Right cardiac atrium (tissue), 5 donors: ENCODE data around the gene GREB1. TPM values are rescaled to one million over a fixed set of nuclear protein-coding genes. Genes with fewer than 3 reads are reported as not detected.
A peak's percentile ranks its signal among the peaks of the same experiment; 100 is the strongest.

Experiments used
- ATAC-seq, 2 donors: fragments of 200-7000 bp; cut with Tn5 transposase; one replicate each; pipeline versions ENCODE4 v1.8.0 to v1.9.1; 2020; ENCODE audit warnings: moderate library complexity in 2 of 2, mild to moderate bottlenecking in 1 of 2
- DNase-seq, 3 donors: peaks; one replicate each; pipeline ENCODE4 v3.0.0-alpha.2; 2020
- H3K27ac ChIP-seq: one replicate; pipeline ENCODE4 v1.5.1; 2013; ENCODE audit warnings: mild to moderate bottlenecking, low read length, control low read depth, moderate library complexity
- H3K27me3 ChIP-seq: one replicate; pipeline ENCODE4 v1.6.1; 2013; ENCODE audit not compliant: control insufficient read depth, insufficient read depth
- H3K4me1 ChIP-seq: one replicate; pipeline ENCODE4 v1.6.1; 2013; ENCODE audit warnings: low read length; ENCODE audit not compliant: control insufficient read depth, insufficient read depth
- H3K4me3 ChIP-seq: one replicate; pipeline ENCODE4 v1.5.1; 2013; ENCODE audit warnings: low read length, control low read depth
- H3K9me3 ChIP-seq: one replicate; pipeline ENCODE4 v1.6.1; 2013; ENCODE audit warnings: low read length; ENCODE audit not compliant: control insufficient read depth
- WGBS: extraction: QIAGEN DNeasy Blood & Tissue Kit; methylation state at CpG from one replicate; pipeline ENCODE4 v1.1.7; 2013; 5-methylcytosine and 5-hydroxymethylcytosine counted together
- intact Hi-C, 4 donors: fragments of 100-400 bp; cut with DNase I; formaldehyde crosslinking; loops; one replicate each; pipeline versions ENCODE4 v1.11.0 to v1.14.0; 2022 to 2023
- polyA plus RNA-seq: library from polyadenylated mRNA; stranded (reverse); fragments of 200-250 nt; gene quantifications from one replicate; pipeline ENCODE4 v1.2.3, GENCODE V29; 2013
- total RNA-seq, 4 donors: library from RNA; stranded (reverse); fragmentation: NEBNext Ultra II Directional; extraction: Animal tissue kit (Norgen Biotek cat#: 25700); gene quantifications; one replicate each; pipeline ENCODE4 v1.2.1, GENCODE V29; 2021
- donor health status: healthy with polysubstance abuse.
- donor health status: DM: no; HTN: yes; CAD: no.
- donor health status: DM: no; HTN: no; CAD: no.
- donor health status: DM: no; HTN: yes; CAD: no; lungs with severe emphysema.
- donor health status: DM: yes; HTN: yes; CAD: no.

The GREB1 gene
- total and polyA plus RNA-seq, 5 donors: 4.6 to 17.7 (median 10.7) TPM

DNA sequence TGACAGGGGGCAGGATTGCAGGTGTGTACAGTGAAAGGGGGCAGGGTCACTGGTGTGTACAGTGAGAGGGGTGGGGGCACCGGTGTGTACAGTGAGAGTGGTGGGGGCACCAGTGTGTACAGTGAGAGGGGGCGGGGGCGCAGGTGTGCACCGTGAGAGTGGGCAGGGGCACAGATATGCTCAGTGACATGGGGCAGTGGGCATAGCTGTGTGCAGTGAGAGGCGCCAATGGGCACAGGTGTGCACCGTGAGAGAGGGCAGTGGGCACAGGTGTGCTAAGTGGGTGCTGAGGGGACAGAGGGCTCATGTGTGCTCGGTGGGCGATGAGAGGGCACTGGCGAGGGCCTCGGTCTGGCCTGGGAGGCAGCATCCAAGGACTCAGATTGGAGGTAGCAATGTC lies 63.0 kb downstream of the GREB1 start:
- WGBS: 95% methylated on average over 10 of the region's 10 CpGs
- intact Hi-C loops: no loop called here
- Histone ChIP-seq H3K4me3 (no peak overlapping the region), H3K27me3 (no peaks in the 10 kb centered on the region), H3K4me1 (no peaks in the 10 kb centered on the region), H3K9me3 (no peaks in the 10 kb centered on the region), H3K27ac (no peak overlapping the region)
- ATAC-seq: no peak
- no peak for DNase-seq

DNA sequence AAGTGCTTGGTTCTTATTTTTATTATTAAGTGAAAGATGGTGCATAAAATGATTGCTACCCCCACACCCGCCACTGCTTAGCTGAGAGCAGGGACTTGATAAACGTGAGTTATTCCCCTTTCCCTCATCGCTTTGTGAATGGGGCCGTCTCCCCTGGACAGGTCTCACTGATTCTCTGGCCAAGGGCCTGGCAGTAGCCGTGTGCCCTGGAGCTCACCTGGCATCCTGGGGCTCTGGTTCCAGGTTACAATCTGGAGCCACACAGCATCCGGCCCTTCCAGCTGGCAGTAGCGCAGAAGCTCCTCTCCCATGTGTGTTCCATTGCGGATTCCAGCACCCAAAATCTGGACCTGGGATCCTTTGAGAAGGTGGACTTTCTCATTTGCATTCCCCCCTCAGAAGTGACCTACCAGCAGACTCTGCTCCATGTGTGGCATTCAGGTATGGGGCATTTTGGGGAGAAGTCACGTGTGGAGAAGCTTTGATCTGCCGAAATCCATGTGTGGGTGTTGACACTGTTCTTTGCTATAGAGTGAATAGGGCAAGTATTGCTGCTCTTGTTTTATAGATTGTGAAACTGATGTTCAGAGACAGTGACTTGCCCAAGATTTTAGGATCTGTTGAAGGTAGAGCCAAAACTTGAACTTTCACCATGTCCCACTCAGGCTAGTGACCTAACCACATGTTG lies 63.8 kb downstream of the GREB1 start:
- WGBS: 90% methylated on average over 10 of the region's 10 CpGs
- H3K27me3 ChIP-seq: no peaks in the 10 kb centered on the region
- no peak overlapping the region for H3K4me3 ChIP-seq
- DNase-seq: no peak
- H3K4me1 ChIP-seq: no peaks in the 10 kb centered on the region
- no peak for ATAC-seq
- H3K27ac ChIP-seq: no peak overlapping the region
- no peaks in the 10 kb centered on the region for H3K9me3 ChIP-seq
- intact Hi-C loops: no loop called here

DNA sequence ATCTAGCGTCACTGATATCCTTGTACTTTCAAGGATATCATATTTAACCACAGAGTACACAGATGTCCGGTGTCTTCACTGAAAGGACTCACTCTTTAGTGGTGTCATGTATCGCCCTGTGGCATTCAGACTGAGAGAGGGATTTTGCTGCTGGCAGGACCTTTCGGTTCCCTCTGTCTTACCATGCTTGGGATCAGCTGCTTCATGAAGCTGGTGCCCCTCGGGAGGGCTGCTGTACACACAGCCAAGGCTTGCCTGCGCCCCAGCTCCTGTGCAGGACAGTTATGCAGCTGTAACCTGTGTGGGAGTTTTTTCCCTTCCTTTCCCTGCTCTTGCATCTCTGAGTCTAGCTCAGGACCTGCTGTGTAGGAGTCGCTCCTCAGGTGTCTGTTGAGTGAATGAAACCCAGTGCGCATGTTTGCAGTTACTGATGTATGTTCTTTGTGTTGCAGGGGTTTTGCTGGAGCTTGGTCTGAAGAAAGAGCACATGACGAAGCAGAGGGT lies 64.4 kb downstream of the GREB1 start:
- no peak for DNase-seq
- 72% methylated on average over 9 of the region's 9 CpGs for WGBS
- no peak overlapping the region for H3K27ac ChIP-seq

DNA sequence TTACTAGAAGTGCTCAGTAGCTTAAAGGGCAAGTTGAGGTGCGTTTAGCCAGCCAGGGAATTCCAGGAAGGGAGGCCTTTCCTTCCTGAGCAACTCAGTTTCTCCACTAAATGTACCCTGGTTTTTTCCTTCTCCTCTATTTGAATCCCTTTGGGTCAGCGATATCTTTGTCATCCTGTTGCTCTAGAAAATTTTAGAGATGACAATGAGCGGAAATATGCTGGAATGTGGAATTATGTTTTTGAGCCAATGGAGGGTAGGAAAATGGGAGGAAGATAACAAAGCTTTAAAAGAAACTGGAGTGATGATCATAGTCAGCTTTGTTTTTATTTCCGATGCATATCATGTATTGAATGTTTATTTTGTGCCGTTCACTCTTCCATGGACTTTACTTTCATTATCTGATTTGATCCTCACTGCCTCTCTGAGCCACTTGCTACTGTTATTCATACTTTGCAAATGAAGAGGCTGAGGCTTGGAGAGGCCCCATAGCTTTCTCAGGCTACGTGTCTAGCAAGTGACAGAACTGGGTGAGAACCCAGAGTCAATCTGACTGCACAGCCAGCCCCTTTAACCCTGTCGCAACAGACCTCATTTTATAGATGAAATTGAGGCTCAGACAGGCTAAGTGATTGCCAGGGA lies 68.8 kb downstream of the GREB1 start:
- intact Hi-C loops: no loop called here
- DNase-seq (no peak), ATAC-seq (peak; percentile 48 to 81)
- H3K4me3 ChIP-seq: no peak overlapping the region
- H3K27ac ChIP-seq: no peak overlapping the region
- H3K4me1 ChIP-seq: no peaks in the 10 kb centered on the region
- 56% methylated on average over 7 of the region's 7 CpGs for WGBS
- no peaks in the 10 kb centered on the region for H3K27me3 ChIP-seq
- H3K9me3 ChIP-seq: no peaks in the 10 kb centered on the region

More for the DNA sequence above, 64.4 kb downstream of the GREB1 start:
- Histone ChIP-seq H3K27me3 (no peaks in the 10 kb centered on the region), H3K4me3 (no peak overlapping the region), H3K4me1 (no peaks in the 10 kb centered on the region), H3K9me3 (no peaks in the 10 kb centered on the region)
- intact Hi-C loops: no loop called here
- no peak for ATAC-seq

DNA sequence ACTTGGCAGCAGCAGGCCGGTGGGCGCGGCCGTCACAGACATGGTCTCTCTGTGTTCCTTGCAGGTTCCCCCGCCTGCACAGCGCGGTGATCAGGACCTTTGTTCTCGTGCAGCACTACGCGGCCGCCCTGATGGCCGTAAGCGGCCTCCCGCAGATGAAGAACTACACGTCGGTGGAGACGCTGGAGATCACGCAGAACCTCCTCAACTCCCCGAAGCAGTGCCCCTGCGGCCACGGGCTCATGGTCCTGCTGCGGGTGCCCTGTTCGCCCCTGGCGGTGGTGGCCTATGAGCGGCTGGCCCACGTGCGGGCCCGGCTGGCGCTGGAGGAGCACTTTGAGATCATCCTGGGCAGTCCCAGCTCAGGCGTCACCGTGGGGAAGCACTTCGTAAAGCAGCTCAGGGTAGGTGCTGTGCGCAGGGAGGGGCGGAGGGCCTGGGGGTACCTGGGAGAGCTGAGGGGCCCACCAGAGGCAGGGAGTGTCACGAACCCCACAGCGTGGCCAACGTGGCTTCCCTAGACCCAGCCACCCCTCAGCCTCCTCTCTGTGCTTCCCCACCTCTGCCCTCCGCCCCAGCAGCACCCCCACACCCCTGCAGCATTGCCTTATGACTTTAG lies 76.9 kb downstream of the GREB1 start:
- Histone ChIP-seq H3K27me3 (no peaks in the 10 kb centered on the region), H3K9me3 (no peaks in the 10 kb centered on the region), H3K4me3 (no peak overlapping the region), H3K27ac (no peak overlapping the region), H3K4me1 (no peaks in the 10 kb centered on the region)
- DNase-seq (peak in 1 of 3 donors; percentile 43), ATAC-seq (no peak)
- 98% methylated on average over 38 of the region's 38 CpGs for WGBS
- intact Hi-C loops: no loop called here

DNA sequence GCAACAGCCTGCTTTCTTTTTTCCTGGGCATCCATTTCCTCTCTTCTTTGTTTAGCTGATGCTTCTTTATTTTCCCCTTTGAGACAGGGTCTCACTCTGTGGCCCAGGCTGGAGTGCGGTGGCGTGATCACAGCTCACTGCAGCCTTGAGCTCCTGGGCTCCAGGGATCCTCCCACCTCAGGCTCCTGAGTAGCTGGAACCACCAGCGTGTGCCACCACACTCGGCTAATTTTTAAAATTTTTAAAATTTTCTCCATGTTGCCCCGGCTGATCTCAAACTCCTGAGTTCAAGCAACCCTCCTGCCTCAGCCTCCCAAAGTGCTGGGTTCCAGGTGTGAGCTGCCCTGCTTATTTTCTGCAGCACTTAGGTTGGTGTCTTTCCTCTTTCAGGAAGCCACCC lies 77.4 kb downstream of the GREB1 start:
- Histone ChIP-seq H3K4me1 (no peaks in the 10 kb centered on the region), H3K27ac (no peak overlapping the region), H3K27me3 (no peaks in the 10 kb centered on the region), H3K9me3 (no peaks in the 10 kb centered on the region), H3K4me3 (no peak overlapping the region)
- no peak for DNase-seq
- WGBS: 96% methylated on average over 5 of the region's 5 CpGs
- intact Hi-C loops: no loop called here
- no peak for ATAC-seq

DNA sequence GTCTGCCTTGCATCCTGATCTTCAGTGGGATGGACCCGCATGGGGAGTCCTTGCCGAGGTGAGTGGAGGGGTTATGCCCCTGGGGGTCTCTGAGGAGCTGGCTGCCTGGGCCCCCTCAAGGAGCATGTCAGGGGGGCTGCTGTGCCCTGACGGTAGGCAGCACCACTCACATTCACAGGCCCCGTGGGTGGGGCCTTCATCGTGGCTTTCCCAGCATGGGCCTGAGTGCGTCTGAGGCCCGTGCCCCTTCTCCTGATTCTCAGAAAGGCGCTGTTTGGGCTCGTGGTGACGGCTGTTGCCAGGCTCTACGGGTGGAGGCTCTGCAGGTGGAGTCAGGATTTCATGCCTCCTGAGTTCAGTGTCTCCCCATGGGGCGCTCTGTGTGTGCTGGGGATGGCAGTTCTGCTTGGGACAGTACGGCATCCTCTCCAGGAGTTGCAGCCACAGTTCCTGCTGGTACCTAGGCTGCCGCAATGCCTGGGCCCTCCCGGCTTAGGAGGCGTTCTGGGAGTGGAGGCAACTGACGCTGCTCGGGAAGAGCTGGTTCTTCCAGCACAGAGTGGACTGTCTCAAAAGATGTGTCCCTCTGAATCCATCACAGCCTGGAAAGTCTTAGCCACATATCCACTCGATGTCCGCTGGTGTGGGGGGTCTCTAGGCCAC lies 78.8 kb downstream of the GREB1 start:
- Histone ChIP-seq H3K4me1 (no peaks in the 10 kb centered on the region), H3K27ac (no peak overlapping the region), H3K4me3 (no peak overlapping the region), H3K27me3 (no peaks in the 10 kb centered on the region), H3K9me3 (no peaks in the 10 kb centered on the region)
- intact Hi-C loops: no loop called here
- ATAC-seq (peak; percentile 10 to 22), DNase-seq (peak in 1 of 3 donors; percentile 46)
- WGBS: 90% methylated on average over 20 of the region's 20 CpGs

DNA sequence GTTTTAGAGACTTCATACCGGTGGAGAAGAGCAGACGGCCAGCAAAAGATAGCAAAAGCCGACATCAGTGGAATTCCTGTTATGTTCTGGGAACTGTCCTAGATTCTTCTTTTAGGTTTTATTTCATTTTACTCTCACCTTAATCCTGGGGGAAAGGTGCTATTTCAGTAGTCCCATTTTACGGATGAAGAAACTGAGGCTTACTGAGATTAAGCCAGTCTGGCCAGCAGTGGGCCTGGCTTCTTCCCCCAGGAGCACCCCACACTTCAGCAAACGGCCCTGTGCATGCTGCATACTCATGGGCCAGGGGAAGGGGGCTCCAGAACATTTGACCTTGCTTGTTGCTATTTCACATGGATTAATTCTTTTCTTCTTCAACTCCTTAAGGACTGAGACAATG lies 79.5 kb downstream of the GREB1 start:
- Histone ChIP-seq H3K27ac (no peak overlapping the region), H3K9me3 (no peaks in the 10 kb centered on the region), H3K27me3 (no peaks in the 10 kb centered on the region), H3K4me1 (no peaks in the 10 kb centered on the region), H3K4me3 (no peak overlapping the region)
- intact Hi-C loops: no loop called here
- ATAC-seq: no peak
- DNase-seq: no peak
- WGBS: 93% methylated on average over 5 of the region's 5 CpGs

DNA sequence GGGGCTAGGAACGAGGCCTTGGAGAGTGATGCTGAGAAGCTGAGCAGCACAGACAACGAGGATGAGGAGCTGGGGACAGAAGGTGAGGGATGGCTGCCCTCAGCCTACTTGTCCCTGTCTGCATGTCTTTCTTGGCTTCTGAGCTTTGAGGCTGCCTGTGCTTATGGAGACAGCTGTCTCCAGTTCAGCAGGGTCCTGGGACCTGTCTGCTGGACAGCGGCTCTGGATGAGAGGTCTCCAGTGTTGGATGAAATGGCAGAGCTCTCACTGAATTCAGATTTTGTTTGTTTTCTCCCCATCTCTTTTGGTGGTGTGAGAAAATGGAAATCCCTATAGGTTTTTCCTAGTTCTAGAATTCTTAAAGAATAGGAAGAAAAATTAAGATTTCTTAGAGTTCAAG lies 81.4 kb downstream of the GREB1 start:
- intact Hi-C loops: no loop called here
- Histone ChIP-seq H3K4me3 (no peak overlapping the region), H3K9me3 (no peaks in the 10 kb centered on the region), H3K4me1 (no peaks in the 10 kb centered on the region), H3K27ac (no peak overlapping the region), H3K27me3 (no peaks in the 10 kb centered on the region)
- DNase-seq (no peak), ATAC-seq (no peak)
- WGBS: 86% methylated on average over 3 of the region's 3 CpGs

DNA sequence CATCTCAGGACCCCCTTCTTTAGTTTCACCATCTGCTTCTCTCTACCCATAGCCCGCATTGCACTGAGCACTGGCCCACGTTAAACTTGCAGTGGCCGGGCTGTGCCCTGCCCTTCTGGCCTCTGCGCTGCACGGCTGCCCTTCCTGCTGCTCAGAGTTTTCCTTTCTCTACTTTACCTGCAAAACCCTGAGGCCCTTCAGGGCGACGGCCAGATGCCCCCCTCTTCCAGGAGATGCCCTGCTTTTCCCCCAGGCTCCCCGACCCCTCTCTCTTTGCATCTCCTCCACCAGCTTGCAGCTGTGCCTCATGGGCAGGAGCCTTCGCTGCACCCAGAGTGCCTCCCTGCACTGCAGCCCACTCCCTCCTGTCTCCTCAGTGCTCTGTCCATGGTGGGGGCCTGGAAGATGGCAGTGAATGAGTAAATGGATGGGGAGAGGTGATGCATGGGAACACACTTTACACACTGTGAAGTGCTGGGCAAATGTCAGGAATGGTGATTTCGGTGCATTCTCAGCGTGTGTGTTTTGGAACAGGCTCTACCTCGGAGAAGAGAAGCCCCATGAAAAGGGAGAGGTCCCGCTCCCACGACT lies 82.3 kb downstream of the GREB1 start:
- no peak overlapping the region for H3K4me3 ChIP-seq
- no peaks in the 10 kb centered on the region for H3K4me1 ChIP-seq
- no peaks in the 10 kb centered on the region for H3K9me3 ChIP-seq
- intact Hi-C loops: no loop called here
- WGBS: 92% methylated on average over 14 of the region's 14 CpGs
- ATAC-seq (no peak), DNase-seq (no peak)
- no peak overlapping the region for H3K27ac ChIP-seq
- H3K27me3 ChIP-seq: no peaks in the 10 kb centered on the region
